AG04449 (cell line): ENCODE results near the gene GREB1L.
"Not testable (repeated sequence)": the region's sequence is repeated elsewhere in the genome, so short reads cannot be mapped to it uniquely, and the experiment has no call there.

Experiments
- CTCF ChIA-PET: fragments of 350-600 bp; formaldehyde crosslinking; extraction: SDS; loops from one replicate; lab custom pipeline; 2021; ENCODE audit warnings: antibody characterized with exemption; lab: Yijun Ruan, JAX
- POLR2A ChIA-PET: fragments of 400-600, 350-600 bp; formaldehyde crosslinking; extraction: SDS; loops from one replicate; lab custom pipeline; 2020; ENCODE audit warnings: antibody characterized with exemption, inconsistent platforms; lab: Yijun Ruan, JAX
- DNase-seq: peaks from one replicate; pipeline ENCODE4 v3.0.0-alpha.2; 2010; ENCODE audit warnings: low read depth, low spot score
- H3K4me3 ChIP-seq: 2 replicates; pipeline ENCODE4 v1.5.1; 2011; ENCODE audit warnings: low read depth, mild to moderate bottlenecking, control low read depth, low read length
- CTCF ChIP-seq: IDR thresholded peaks from one replicate; pipeline ENCODE4 v1.5.1; 2011; ENCODE audit warnings: mild to moderate bottlenecking, moderate library complexity, low read length, control low read depth, inconsistent platforms; ENCODE audit not compliant: insufficient read depth; ENCODE audit errors: missing control alignments

Gene GREB1L

GRCh38 chr18:21364471-21364870 lies 122.4 kb downstream of the GREB1L start:
- CTCF ChIA-PET: no interaction called here
- no peak overlapping the region for H3K4me3 ChIP-seq
- DNase-seq: no peak
- no peak for TF ChIP-seq CTCF
- POLR2A ChIA-PET: no interaction called here

- POLR2A ChIA-PET: no interaction called here
- CTCF ChIA-PET: interaction anchor here (1.0 kb wide), 1 partner anchor 73 kb away, joined by 3 read pairs; no protein-coding TSS in a partner anchor
- DNase-seq: no peak
- no peak for TF ChIP-seq CTCF
- H3K4me3 ChIP-seq: no peak overlapping the region
Observed at GRCh38 chr18:21366896-21367295, 124.9 kb downstream of the GREB1L start.

- H3K4me3 ChIP-seq: no peak overlapping the region
- ChIA-PET CTCF (no interaction called here), POLR2A (no interaction called here)
- no peak for DNase-seq
- TF ChIP-seq CTCF: no peak
Observed at GRCh38 chr18:21369146-21369545, 127.1 kb downstream of the GREB1L start.

- DNase-seq, POLR2A ChIA-PET, H3K4me3 ChIP-seq, CTCF ChIA-PET: not testable (repeated sequence)
Observed at GRCh38 chr18:21369597-21369996, 127.6 kb downstream of the GREB1L start.

- TF ChIP-seq CTCF: no peak
- POLR2A ChIA-PET: no interaction called here
- CTCF ChIA-PET: no interaction called here
- H3K4me3 ChIP-seq: no peak overlapping the region
- DNase-seq: no peak
Observed at GRCh38 chr18:21383031-21383430, 141.0 kb downstream of the GREB1L start.

GRCh38 chr18:21386523-21387240 lies 144.7 kb downstream of the GREB1L start:
- no peak for TF ChIP-seq CTCF
- H3K4me3 ChIP-seq: no peak overlapping the region
- ChIA-PET POLR2A (no interaction called here), CTCF (no interaction called here)
- no peak for DNase-seq

GRCh38 chr18:21387886-21388285 lies 145.9 kb downstream of the GREB1L start:
- no peak for DNase-seq
- H3K4me3 ChIP-seq: no peak overlapping the region
- POLR2A ChIA-PET: no interaction called here
- no peak for TF ChIP-seq CTCF
- CTCF ChIA-PET: no interaction called here
